Karpas-422 (cell line): ENCODE results near the gene HOXC10. TPM values are rescaled to one million over a fixed set of nuclear protein-coding genes. Genes with fewer than 3 reads are reported as not detected.

Experiments used
- DNase-seq: peaks from one replicate; pipeline ENCODE4 v3.0.0-alpha.2; 2015
- H2AFZ ChIP-seq: fragments of 200-600 bp; sonication (generic); 2 replicates; pipeline ENCODE4 v1.6.1; 2014; ENCODE audit warnings: antibody characterized with exemption, low read length, mixed read lengths
- H3K27ac ChIP-seq: fragments of 200-600 bp; sonication (generic); 2 replicates; pipeline ENCODE4 v1.5.1; 2014; ENCODE audit warnings: mild to moderate bottlenecking, low read length, moderate library complexity
- H3K27me3 ChIP-seq: fragments of 200-600 bp; sonication (generic); 2 replicates; pipeline ENCODE4 v1.6.1; 2014; ENCODE audit warnings: low read length, mixed read lengths
- H3K36me3 ChIP-seq: fragments of 200-600 bp; sonication (generic); 2 replicates; pipeline ENCODE4 v1.6.1; 2014; ENCODE audit warnings: low read length, mixed read lengths; ENCODE audit not compliant: insufficient read depth
- H3K4me1 ChIP-seq: fragments of 200-600 bp; sonication (generic); 2 replicates; pipeline ENCODE4 v1.6.1; 2014; ENCODE audit warnings: mild to moderate bottlenecking, low read length, mixed read lengths
- H3K4me2 ChIP-seq: fragments of 200-600 bp; sonication (generic); 2 replicates; pipeline ENCODE4 v1.6.1; 2014; ENCODE audit warnings: low read length, low read depth, mild to moderate bottlenecking; ENCODE audit not compliant: poor library complexity, severe bottlenecking
- H3K4me3 ChIP-seq: fragments of 200-600 bp; sonication (generic); 2 replicates; pipeline ENCODE4 v1.5.1; 2014; ENCODE audit warnings: mild to moderate bottlenecking, antibody characterized with exemption, low read length, mixed read lengths
- H3K79me2 ChIP-seq: fragments of 200-600 bp; sonication (generic); 2 replicates; pipeline ENCODE4 v1.6.1; 2014; ENCODE audit warnings: mild to moderate bottlenecking, low read length, mixed read lengths
- H3K9ac ChIP-seq: fragments of 200-600 bp; sonication (generic); 2 replicates; pipeline ENCODE4 v1.6.0; 2014; ENCODE audit warnings: low read length
- H3K9me2 ChIP-seq: fragments of 200-600 bp; sonication (generic), shearing (Covaris generic); replicated peaks from 2 replicates; pipeline ENCODE4 v1.6.0; 2014; ENCODE audit warnings: mild to moderate bottlenecking, low read length, moderate library complexity; ENCODE audit not compliant: insufficient read depth
- H3K9me3 ChIP-seq: fragments of 300-700, 200-600 bp; sonication (generic); 2 replicates; pipeline ENCODE4 v1.6.1; 2014; ENCODE audit warnings: low read length, mixed read lengths
- H4K20me1 ChIP-seq: fragments of 200-600 bp; sonication (generic); 2 replicates; pipeline ENCODE4 v1.6.1; 2014; ENCODE audit warnings: mild to moderate bottlenecking, antibody characterized with exemption, low read length, low read depth; ENCODE audit not compliant: insufficient read depth
- total RNA-seq: library from RNA; depleted of rRNA; stranded (reverse); fragments of >200 nt; shearing (Covaris generic); gene quantifications from 2 replicates; pipeline ENCODE4 v1.2.3, GENCODE V29; 2014; ENCODE audit warnings: low replicate concordance

The HOXC10 gene
- total RNA-seq, 1 experiment from 2014 or later: not detected

DNA sequence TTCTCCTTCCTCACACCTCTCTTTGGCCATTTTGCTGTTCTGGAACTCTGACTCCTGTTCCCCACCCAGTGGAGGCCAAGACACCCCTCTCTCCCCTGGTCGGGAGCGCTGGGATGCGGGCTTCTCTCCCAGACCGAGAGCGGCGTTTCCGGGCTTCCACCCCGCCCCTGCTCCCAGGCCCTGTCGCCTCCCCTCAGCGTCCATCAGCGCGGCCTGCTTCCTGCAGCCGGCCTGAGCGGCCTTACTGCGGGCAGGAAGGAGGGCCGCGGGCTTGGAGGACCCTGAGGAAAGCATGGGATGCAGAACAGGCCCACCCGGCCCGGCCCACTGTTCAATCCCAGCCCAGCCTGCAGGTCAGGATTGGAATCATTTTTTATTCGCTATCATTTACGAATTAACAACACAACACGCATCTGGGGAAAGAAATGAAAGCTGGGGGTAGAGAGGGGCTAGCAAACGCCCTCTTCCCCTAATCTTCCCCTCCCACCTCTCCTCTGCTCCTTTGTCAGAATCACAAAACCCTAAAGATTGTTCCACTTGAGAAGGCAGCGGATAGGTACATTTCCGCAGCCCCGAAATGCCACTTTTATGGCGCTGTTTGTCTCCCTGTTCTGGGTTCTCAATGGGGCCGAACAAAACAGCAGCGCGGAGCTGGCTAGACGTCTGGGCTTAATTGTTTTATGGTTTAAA, 20.0 kb downstream of the HOXC10 start:
- no peaks in the 10 kb centered on the region for H3K9me3 ChIP-seq
- H2AFZ ChIP-seq: no peak overlapping the region
- no peaks in the 10 kb centered on the region for H3K27me3 ChIP-seq
- DNase-seq: no peak
- no peaks in the 10 kb centered on the region for H3K36me3 ChIP-seq
- H3K9me2 ChIP-seq: no peaks in the 10 kb centered on the region
- no peak overlapping the region for H3K9ac ChIP-seq
- H3K4me2 ChIP-seq: no peak overlapping the region
- no peak overlapping the region for H3K27ac ChIP-seq
- no peaks in the 10 kb centered on the region for H3K79me2 ChIP-seq
- H4K20me1 ChIP-seq: no peaks in the 10 kb centered on the region
- H3K4me3 ChIP-seq: no peak overlapping the region
- H3K4me1 ChIP-seq: peaks cover 8% of the 10 kb centered on the region

DNA sequence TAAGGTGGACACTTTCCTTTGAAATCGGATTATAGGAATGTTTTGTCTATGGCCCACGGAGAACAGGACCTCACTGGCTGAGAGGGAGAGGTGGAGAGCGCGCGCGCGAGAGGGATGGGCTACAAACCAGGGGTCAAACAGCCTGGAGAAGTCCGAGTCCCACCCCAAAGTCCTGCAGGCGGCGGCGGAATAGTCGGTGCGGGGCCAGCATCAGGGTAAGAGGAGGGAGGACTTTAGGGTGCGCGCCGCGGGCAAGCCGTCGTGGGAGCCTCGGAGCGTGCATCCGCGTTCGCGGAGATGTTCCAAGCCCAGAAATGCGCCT, 20.5 kb downstream of the HOXC10 start:
- H3K79me2 ChIP-seq: no peaks in the 10 kb centered on the region
- H3K9me3 ChIP-seq: no peaks in the 10 kb centered on the region
- H2AFZ ChIP-seq: no peak overlapping the region
- H4K20me1 ChIP-seq: no peaks in the 10 kb centered on the region
- no peak overlapping the region for H3K27ac ChIP-seq
- no peaks in the 10 kb centered on the region for H3K36me3 ChIP-seq
- no peak overlapping the region for H3K4me3 ChIP-seq
- no peaks in the 10 kb centered on the region for H3K9me2 ChIP-seq
- H3K4me1 ChIP-seq: peaks cover 8% of the 10 kb centered on the region
- H3K27me3 ChIP-seq: no peaks in the 10 kb centered on the region
- H3K9ac ChIP-seq: no peak overlapping the region
- DNase-seq: no peak
- H3K4me2 ChIP-seq: no peak overlapping the region

DNA sequence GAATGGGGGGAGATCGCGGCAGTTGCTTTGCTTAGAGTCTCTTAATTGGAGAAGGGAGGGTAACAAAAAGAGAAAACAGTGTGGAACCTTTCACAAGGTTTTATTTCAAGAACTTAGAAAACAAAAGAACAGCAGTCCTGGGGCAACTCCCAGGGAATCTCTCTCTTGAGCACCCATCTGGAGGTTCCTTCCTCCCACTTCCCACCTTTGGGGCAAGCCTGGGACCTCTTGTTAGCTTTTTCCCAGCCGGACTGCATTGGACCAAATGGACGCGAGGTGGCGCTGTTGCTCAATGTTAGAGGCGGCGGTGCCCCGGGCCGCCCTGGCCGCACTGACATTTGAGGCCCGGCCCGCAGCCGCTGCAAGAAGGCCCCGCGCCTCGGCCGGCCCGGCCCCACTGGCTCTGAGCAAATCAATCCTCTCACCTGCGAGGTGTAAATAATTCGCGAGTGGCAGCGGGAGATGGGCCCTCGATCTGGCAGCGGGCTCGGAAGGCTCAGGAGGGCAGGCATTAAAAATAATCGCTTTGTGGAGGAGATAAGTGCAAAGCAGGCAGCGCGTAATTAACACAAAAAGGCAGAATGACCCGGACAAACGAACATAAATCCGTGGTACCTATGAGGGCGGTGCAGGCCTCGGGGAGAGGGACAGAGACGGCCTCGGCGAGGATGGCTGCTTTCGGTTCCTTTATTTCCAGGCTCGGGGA, 21.1 kb downstream of the HOXC10 start:
- H2AFZ ChIP-seq: peak overlapping the region; percentile 71; the same call in 1 of the 2 replicates

GRCh38 chr12:54006559-54007220, 21.7 kb downstream of the HOXC10 start:
- no peaks in the 10 kb centered on the region for H3K36me3 ChIP-seq
- no peak overlapping the region for H3K27ac ChIP-seq
- H3K9me3 ChIP-seq: no peaks in the 10 kb centered on the region
- no peaks in the 10 kb centered on the region for H3K79me2 ChIP-seq
- peak overlapping the region; percentile 71; the same call in 1 of the 2 replicates for H2AFZ ChIP-seq
- H3K9me2 ChIP-seq: no peaks in the 10 kb centered on the region
- DNase-seq: no peak
- peak overlapping the region; percentile 53 for H3K4me3 ChIP-seq
- H3K9ac ChIP-seq: peak overlapping the region; percentile 66
- H3K27me3 ChIP-seq: no peaks in the 10 kb centered on the region
- H3K4me2 ChIP-seq: peak overlapping the region; percentile 74
- H4K20me1 ChIP-seq: no peaks in the 10 kb centered on the region
- peaks cover 18% of the 10 kb centered on the region for H3K4me1 ChIP-seq

More for the DNA sequence above, 21.1 kb downstream of the HOXC10 start:
- Histone ChIP-seq H3K9me2 (no peaks in the 10 kb centered on the region), H3K4me3 (peak overlapping the region; percentile 53), H3K27me3 (no peaks in the 10 kb centered on the region), H3K9ac (peak overlapping the region; percentile 66), H4K20me1 (no peaks in the 10 kb centered on the region), H3K27ac (no peak overlapping the region), H3K4me2 (peak overlapping the region; percentile 74), H3K4me1 (peaks cover 11% of the 10 kb centered on the region), H3K9me3 (no peaks in the 10 kb centered on the region), H3K36me3 (no peaks in the 10 kb centered on the region), H3K79me2 (no peaks in the 10 kb centered on the region)
- DNase-seq: peak; percentile 93

DNA sequence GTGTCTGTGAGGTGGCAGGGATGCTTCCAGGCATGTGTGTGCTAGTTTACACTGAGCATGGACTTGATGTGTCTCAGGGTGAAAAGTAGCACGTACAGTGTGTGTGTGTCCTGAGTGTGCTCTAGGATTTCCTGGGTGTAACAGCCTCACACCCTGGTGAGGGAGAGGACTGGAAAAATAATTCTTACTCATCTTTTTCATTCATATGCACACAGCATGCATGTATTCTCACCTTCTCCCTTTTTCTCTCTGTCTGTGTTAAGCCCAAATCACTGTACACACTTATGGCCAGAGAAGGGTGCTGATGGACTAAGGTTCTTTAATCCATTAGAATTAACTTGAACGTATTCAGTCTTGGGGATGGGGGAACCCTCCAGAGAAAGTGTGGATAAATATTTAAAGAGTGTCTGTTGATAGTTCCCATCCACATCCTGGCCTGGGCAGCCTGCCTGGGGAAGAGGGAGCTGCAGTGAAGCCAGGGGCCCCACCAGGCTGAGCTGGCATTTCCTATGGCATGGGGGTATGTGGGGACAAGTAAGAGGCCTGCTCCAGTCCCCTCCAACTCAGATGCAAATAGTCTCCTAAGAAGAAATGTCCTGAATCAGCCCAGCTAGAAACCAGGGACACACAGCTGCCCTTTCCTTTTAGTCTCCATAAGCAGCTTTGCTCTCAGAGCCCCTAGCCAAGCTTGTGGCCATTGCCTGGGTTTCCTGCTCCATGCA, 22.8 kb downstream of the HOXC10 start:
- no peak overlapping the region for H3K4me2 ChIP-seq
- H3K36me3 ChIP-seq: no peaks in the 10 kb centered on the region
- no peak overlapping the region for H3K4me3 ChIP-seq
- H3K27me3 ChIP-seq: no peaks in the 10 kb centered on the region
- no peak overlapping the region for H2AFZ ChIP-seq
- H4K20me1 ChIP-seq: no peaks in the 10 kb centered on the region
- no peak overlapping the region for H3K27ac ChIP-seq
- no peak overlapping the region for H3K9ac ChIP-seq
- peaks cover 19% of the 10 kb centered on the region for H3K4me1 ChIP-seq
- H3K9me3 ChIP-seq: no peaks in the 10 kb centered on the region
- no peaks in the 10 kb centered on the region for H3K79me2 ChIP-seq
- no peak for DNase-seq
- no peaks in the 10 kb centered on the region for H3K9me2 ChIP-seq

DNA sequence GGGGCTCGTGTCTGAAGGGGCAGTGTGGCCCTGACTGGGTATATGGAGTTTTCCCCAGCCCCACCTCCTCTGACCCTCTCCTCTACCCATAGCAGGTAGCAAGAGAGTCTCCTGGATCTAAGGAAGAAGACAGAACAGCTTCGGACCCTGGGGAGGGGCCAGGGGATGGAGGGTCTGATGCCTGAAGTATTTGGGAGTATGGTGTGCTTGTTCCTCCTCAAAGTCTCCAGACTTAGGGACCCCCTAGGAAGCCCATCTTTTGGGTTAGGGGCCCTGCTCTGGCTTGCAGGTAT, 23.3 kb downstream of the HOXC10 start:
- Histone ChIP-seq H3K4me1 (peaks cover 19% of the 10 kb centered on the region), H3K79me2 (no peaks in the 10 kb centered on the region), H3K9ac (no peak overlapping the region), H2AFZ (no peak overlapping the region), H3K4me2 (no peak overlapping the region), H3K9me3 (no peaks in the 10 kb centered on the region), H3K27me3 (no peaks in the 10 kb centered on the region), H3K4me3 (no peak overlapping the region), H3K36me3 (no peaks in the 10 kb centered on the region), H3K27ac (no peak overlapping the region), H4K20me1 (no peaks in the 10 kb centered on the region), H3K9me2 (no peaks in the 10 kb centered on the region)
- no peak for DNase-seq

DNA sequence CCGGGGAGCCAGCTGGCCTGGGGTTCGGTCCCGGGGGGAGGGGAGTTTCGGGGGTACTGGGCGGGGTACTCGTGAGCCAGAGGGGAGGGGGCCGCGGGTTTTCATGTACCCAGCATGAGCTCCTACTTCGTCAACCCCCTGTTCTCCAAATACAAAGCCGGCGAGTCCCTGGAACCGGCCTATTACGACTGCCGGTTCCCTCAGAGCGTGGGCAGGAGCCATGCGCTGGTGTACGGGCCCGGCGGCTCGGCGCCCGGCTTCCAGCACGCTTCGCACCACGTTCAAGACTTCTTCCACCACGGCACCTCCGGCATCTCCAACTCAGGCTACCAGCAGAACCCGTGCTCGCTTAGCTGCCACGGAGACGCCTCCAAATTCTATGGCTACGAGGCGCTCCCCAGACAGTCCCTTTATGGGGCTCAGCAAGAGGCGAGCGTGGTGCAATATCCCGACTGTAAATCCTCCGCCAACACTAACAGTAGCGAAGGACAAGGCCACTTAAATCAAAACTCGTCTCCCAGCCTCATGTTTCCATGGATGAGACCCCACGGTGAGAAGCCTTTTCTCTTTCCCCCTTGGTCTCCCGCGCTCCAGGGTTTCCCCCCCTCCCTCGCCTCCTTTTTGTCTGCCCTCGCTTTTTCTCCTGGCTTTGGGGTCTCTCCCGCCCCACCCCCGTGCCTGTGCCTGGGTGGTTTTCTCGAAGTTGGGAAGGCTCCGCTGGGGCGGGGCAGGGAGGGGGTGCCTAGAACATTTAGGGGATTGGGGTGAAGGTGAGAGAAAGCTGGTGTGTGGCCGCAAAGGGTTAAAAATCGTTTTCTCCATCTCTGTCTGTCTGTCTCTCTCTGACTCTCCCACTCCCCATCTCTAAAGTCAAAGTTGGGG, 24.5 kb downstream of the HOXC10 start:
- H3K4me2 ChIP-seq: no peak overlapping the region
- H3K27ac ChIP-seq: no peak overlapping the region
- H3K9ac ChIP-seq: no peak overlapping the region
- no peaks in the 10 kb centered on the region for H3K79me2 ChIP-seq
- H2AFZ ChIP-seq: no peak overlapping the region
- no peaks in the 10 kb centered on the region for H3K36me3 ChIP-seq
- H3K9me2 ChIP-seq: no peaks in the 10 kb centered on the region
- no peaks in the 10 kb centered on the region for H4K20me1 ChIP-seq
- H3K4me1 ChIP-seq: peaks cover 19% of the 10 kb centered on the region
- H3K4me3 ChIP-seq: no peak overlapping the region
- H3K27me3 ChIP-seq: no peaks in the 10 kb centered on the region
- no peak for DNase-seq
- H3K9me3 ChIP-seq: no peaks in the 10 kb centered on the region
